GM18861 (cell line): ENCODE measurements around the gene STK32C.
"Not testable (repeated sequence)": the region's sequence is repeated elsewhere in the genome, so short reads cannot be mapped to it uniquely, and the experiment has no call there.

Experiments used
- ATAC-seq: cut with Tn5 transposase; IDR thresholded peaks from one replicate; pipeline ENCODE4 v1.9.1; 2021; ENCODE audit not compliant: unreplicated experiment

STK32C gene

DNA sequence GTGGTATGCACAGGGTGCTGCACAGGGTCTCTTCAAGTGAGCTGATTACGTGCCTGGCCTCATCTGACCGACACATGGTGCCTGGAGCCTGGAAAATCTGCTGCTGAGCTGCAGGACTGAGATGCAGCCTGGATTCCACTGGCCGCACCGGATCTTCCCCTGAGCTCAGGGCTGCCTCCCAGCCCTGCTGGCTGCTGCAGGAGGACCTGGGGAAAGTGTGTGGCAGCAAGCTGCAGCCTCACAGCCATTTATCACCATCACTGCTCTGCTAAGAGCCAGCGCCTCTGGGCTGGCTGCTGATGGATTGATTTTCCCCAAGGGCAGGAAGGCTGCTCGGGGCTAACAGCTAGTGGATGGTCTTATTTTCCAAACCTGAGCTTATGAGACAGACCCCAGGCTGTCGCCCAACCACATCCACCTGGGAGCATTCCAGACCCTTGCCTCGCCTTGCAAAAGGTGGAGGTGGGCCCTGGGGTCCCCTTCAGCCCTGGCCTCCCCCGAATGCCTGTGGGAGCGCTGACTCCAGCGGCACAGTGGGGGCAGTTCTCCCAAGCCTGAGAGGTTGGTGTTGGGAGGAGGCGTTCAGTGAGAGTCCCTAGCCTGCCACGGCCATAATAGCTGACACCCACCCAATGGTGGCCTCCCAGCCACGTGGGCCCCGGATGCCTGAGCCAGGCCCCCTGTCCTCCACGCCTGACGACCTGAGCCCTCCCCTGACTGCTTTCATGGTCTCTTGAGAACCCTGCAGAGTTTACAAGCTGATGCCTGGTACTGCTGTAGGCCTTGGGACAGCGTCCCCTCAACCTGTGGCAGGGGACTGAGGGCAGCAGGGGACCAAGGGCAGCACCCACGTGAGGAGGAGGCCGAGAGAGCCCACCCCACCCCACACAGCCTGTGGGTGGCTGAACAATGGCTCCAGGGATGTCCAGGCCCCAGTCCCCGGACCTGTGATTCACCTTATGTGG, 38.2 kb downstream of the STK32C start:
- no peak for ATAC-seq

DNA sequence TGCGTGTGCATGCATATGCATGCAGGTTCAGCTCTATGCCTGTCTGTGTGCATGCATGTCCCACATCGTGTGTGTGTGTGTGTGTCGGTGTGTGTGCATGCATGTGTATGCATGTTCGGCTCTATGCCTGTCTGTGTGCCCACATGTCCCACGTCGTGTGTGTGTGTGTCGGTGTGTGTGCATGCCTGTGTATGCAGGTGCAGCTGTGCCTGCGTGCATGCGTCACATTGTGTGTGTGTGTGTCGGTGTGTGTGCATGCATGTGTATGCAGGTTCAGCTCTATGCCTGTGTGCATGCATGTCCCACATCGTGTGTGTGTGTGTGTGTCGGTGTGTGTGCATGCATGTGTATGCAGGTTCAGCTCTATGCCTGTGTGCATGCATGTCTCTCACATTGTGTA, 39.8 kb downstream of the STK32C start:
- ATAC-seq, result not testable (repeated sequence)

DNA sequence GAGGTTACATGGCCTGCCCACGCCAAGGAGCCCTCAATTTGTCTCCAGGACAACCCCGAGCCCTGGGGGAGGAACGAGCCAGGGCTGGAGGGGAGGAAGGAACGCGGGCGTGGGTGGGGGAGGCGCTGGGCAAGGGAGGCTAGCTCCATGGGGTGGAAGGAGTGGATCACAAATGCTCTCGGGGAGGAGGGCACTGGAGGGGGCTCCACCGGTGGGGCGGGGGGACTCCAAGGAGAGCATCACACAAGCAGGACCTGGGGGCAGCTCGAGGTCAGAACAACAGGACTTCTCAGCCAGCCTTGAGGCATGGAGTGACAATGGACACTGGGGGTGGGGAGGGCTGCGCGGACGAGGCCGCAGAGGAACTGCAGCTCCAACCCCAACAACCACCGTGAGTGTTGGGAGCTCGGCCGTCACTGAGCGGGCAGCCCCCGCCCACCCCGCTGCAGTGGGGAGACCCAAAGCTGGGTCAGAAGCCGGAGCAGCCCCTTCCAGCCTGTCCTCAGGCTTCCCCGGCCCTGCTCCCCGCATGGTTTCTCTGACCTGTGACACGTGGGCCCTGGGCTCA, 41.1 kb downstream of the STK32C start:
- ATAC-seq, result no peak

DNA sequence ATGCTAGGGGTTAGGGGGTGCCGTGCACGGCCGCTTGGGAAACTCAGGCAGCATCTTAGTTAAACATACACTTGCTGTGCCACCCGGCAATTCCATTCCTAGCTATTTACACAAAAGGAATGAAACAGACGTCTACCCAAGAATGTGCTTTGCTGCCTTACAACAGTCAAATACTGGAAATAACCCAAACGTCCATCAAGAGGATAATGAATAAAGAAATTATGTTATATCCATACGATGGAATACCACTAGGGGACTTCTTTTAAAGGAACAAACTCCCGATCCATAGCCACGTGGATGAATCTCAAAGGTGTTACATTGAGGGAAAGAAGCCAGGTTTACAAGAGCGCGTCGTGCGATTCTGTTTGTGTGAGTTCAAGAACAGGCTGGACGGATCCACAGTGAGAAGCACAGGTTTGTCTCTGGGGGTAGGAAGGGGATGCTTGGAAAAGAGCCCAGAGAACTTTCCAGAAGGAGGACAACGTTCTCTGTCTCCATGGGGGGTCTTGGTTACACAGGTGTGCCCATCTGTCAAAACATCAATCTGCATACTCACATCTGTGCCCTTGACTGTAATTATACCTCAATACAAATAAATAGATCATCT, 41.8 kb downstream of the STK32C start:
- no peak for ATAC-seq

DNA sequence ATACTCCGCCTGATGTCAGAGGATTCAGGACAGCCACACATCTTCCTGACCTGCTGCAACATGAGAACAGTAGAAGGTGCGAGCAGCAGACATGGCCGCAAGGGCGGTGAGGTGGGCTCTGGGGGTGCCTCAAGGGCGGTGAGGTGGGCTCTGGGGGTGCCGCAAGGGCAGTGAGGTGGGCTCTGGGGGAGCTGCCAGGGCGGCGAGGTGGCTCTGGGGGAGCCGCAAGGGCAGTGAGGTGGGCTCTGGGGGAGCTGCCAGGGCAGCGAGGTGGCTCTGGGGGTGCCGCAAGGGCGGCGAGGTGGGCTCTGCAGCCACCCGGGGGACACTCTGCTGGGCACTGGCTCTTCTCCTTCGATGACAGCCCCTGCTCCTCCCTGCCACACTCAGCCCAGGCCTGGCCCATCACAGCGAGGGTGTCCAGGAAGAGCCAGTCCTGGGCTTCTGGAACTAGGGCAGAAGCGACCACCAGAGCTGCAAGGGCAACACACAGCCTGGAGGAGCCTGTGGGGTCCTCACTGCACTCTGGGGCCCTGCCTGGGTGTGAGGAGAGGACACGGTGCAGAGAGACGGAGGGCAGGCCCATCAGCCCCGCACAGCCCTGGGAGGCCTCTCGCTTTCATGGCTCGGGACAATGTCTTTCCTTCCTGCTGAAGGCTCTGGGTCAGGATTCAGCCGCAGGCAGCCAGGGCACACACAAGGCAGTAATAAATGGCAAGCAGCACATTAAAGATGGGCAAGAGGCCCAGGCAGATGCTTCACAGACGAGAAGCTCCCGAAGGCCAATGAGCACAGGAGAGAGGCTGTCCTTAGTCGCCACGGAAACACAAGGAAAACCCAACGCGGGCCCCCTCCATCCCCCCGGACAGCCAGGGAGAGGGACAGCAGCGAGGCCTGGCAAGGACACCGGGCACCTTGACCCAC, 42.5 kb downstream of the STK32C start:
- ATAC-seq, result no peak

DNA sequence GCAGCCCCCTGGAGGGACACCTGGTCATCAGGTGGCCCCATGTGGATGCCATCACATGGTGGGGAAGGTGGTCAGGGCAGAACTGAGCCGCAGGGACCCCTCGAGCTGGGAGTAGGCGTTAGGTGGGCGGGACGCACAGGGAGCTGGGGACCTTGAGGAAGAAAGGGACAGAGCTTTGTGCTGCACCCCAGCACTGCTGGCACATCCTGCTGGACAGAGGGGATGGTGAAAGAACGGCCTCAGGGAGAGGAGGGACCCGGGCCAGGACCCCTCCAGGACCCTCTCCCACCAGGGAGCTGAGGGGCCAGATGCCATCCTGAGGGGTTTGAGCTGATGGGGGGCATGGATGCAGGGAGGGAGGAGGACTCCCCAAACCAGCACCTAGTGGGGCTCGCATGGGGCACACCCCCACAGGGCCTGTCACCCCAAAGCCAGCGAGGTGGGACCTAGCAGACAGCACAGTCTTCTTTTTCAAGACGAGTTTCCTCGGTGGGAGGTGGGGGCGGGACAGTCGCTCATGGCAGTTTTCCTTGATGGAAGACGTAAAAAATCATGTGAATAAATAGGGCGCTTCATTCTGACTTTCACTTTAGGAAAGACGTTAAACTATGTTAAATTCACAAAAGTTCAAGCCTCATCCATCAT, 43.3 kb downstream of the STK32C start:
- no peak for ATAC-seq

DNA sequence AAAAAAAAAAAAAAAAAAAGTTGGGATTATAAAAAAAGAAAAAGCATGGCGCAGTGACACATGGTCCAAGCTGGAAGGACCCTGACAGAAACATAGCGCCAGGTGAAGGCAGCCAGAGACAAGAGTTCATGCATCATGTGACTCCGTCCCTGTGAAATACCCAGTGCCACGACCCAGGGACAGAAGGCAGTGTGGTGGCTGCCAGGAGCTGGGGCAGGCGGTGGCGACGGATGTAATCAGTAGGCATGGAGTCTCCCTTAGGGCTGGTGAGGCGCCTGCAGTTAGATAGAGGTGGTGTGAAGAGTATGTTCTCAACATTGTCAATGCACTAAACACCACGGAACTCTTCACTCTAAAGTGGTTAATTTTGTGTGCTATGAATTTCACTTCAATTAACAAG, 43.9 kb downstream of the STK32C start:
- no peak for ATAC-seq

DNA sequence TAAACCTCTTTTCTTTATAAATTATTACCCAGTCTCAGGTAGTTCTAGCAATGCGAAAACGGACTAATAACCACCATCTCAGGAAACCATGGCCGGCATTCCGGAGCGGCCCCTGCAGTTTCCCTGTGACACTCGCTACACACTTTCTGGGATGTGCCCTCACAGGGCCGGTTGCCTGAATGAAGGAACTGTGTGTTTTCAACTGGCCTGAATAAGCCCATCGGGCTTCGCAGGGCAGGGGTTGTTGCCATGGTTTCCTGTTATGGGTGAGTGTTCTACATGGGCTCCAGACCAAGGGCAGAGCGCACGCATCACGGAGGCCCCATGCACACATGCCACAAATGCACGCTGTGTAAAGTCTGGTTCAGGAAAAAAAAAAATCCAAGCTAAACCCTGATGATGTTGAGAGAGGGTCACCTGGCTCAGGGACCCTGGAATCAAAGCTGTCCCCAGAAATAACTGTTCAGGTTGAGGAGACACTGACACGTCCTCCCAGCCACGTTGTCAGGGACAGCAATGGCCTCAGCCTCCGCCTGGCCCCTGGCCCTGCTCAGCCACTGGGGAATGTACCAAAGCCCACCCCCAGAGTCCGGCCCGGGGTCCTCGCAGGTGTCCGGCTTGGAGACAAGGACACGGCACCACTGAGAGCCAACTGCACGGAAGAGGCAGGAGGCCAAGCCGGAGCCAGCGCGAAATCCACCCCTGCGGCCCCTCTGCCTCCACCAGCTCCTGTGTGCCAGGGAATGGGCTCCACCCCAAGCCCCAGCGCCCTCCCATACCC, 47.9 kb downstream of the STK32C start:
- ATAC-seq, result no peak

DNA sequence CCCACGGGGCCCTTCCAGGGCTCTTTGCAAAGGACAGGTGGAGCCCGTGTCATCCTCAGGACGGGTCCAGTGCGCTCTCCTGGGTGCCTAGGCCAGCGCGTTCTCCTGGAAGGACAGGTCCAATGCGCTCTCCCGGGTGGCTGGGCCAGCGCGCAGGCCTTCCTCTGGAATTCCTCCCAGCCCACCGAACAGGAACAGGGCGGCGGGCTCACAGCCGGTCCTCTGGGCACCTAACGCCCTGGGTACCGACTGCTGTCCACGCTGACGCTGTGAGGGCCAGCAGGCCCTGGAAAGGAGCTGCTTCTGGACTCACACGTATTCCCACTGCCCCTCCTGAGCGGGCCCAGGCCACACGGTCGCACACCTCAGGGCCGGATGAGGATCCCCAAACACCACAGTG, 49.3 kb downstream of the STK32C start:
- ATAC-seq, result no peak

DNA sequence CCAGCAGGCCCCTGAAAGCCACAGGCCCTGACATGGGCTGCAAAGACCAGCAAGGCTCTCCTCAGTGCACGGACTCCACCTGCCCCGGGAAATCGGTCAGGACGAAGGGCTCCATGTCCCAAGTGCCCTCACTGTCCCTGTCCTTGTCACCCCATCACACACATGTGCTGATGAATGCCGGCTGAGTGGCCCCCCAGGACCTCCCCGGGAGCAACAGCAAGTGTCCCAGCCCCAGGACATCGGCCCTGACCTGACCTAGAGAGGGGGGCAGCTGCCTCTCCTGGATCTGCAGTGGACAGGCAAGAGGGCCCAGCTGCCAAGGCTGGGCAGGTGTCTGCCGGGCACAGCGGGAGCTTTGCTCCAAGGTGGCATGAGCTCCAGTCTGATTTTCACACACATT, 49.8 kb downstream of the STK32C start:
- ATAC-seq, result no peak

DNA sequence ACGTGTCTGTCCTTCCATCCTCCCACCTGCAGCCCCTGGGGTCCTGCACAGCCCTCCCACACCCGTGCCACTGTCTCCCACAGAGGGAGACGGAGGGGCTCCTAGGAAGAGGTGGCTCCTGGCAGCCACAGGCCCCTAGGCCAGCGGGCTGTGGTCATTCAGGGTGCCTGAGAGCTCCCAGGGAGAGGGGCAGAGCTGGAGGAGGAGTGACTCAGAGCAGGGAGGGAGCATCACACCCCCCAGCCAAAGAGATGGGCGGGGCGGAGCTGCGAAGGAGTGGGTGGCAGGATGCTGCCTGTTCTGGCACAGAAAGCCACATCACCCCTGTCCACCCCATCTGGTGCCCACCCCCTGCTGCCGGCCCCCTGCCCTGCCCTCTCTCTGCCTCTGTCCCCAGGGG, 50.5 kb downstream of the STK32C start:
- ATAC-seq, result no peak

DNA sequence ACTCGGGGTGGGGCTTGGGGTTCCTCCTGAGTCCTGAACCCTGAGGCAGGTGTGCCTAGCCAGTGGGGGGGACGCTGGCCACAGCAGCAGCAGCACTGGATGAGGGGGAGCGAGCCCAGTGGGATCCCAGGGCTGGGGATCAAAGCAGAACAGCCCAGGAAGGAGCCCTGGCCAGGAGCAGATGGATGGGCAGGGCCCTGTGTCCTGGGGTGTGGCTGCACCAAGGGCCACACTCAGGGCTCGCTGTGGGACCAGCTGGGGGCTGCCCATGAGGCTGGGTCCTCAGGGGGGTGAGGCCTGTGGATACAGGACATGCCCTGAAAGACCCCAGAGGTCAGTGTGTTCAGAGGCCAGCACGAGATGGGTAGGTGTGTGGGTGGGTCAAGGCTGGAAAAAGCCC, 50.9 kb downstream of the STK32C start:
- ATAC-seq, result no peak

DNA sequence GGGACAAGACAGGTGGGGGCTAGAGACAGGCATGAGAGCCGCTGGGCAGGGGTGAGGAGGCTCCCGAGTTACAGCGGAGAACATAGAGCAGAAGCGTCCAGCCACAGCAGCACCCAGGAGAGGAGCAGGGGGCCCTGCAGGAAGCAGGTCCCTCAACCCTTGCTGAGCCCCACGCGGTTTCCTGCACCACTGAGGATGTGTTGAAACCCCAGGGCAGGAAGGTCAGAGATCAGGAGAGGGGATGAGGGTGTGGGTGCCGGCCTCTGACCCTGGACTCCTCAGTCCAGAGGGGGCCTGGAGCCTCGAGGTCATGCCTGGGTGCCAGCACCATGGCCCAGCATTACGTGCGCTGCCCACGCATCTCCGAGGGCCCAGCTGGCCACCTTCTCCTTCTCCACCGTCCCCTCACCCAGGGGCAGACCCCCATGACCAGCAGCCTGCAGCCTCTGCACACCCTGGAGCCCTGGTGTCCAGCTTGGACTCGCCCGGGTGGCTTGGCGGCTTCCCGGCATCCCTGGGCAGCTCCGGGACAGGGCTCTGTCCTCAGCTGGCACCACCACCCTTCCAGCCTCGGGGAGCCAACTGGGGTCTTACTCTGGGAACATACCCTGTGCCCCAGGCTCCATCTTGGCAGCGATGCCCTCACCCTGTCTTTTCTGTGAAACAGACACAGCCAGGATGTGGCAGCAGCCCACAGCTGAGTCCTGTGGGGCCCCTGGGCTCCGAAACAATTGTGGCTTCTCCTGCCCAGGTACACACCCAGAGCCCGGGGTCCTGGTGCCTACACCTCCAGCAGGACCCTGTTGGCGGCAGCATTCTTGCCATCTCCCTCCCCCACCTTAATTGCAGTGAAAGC, 52.0 kb downstream of the STK32C start:
- ATAC-seq, result no peak

DNA sequence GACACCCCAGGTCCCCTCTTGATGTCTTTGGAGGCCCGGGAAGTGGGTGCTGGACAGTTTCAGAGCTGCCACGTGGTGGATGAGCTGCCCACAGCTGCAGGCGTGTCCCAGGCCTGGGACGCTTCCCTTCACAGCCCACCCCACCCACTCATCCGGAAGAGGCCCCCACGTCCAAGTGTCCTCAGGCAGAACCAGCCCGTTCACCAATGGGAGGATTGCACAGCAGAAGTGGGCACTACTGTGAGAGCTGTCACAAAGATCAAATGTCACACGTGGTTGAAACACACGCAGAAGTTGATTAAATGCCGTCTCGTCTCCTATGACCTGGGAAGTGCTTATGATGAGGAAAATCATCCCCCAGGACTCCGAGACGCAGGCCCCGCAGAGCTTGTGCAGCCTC, 52.9 kb downstream of the STK32C start:
- no peak for ATAC-seq

DNA sequence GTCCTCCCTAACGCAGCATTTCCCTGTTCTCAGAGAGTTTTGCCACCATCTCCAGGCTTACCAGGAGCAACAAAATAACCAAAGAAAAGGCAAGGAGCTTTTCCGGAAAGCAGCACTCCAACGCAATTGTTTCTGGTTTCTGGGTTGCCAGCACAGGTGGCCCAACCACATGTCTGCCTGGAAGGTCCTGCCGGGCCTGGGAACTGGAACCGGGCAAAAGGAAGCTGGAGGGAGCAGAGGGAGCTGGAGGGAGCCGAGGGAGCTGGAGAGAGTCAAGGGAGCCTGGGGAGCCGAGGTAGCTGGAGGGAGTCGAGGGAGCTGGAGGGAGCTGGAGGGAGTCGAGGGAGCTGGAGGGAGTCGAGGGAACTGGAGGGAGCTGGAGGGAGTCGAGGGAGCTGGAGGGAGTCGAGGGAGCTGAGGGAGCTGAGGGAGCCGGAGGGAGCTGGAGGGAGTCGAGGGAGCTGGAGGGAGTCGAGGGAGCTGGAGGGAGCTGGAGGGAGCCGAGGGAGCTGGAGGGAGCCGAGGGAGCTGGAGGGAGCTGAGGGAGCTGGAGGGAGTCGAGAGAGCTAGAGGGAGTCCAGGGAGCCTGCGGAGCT, 54.6 kb downstream of the STK32C start:
- no peak for ATAC-seq

DNA sequence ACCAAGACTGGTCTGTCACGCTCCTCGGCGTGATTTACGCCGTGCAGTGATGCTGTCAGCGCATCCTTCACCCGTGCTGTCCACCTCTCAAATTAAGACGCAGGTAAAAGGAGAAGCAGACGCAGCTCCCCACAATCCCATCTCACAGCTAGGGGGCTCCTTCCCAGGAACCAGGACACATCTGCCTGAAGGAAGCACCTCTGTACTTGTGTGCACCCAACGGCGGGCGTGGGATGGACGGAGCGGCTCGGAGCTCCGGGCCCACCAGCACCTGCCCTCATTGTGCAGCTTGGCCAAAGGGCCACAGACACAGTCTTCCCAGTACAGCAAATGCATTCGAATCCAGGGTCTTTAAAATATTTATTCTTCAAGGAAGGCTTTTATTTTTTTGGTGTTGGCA, 55.3 kb downstream of the STK32C start:
- ATAC-seq, result no peak

DNA sequence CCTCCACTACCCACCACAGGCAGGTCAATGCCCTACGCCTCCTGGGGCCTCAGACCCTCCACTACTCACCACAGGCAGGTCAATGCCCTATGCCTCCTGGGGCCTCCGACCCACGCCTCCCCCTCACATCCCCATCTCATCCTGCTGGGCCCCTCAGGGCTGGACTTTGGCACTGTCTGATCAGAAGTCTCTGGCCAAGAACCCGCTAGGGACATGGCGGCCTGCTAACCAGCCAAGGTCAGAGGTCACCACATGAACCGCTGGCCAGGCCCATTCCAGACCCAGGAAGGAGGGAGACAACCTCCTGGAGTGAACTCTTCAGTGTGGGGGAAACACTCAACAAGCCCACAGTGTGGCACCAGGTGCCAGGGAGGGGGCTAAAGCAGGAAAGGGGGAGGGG, 55.8 kb downstream of the STK32C start:
- ATAC-seq, result no peak
